GM23248 (cell line): ENCODE data around the gene AIPL1.

Source experiments
- EZH2 ChIP-seq: fragments of 200-600 bp; sonication (generic); IDR thresholded peaks from 2 replicates; pipeline ENCODE4 v1.6.1; 2018; ENCODE audit warnings: antibody characterized with exemption, mild to moderate bottlenecking; ENCODE audit not compliant: insufficient read depth, poor library complexity, severe bottlenecking
- EZH2phosphoT487 ChIP-seq: fragments of 200-600 bp; sonication (generic); IDR thresholded peaks from 2 replicates; pipeline ENCODE4 v1.6.1; 2018; ENCODE audit warnings: antibody characterized with exemption, moderate library complexity, mild to moderate bottlenecking, low read depth; ENCODE audit not compliant: insufficient read depth

- TF ChIP-seq EZH2phosphoT487 (no peak), EZH2 (no peak)
These were observed 36.0 kb downstream of the AIPL1 start for GRCh38 chr17:6398955-6399354.
